ENCODE results near the gene AUTS2. TPM values are rescaled to one million over a fixed set of nuclear protein-coding genes. Genes with fewer than 3 reads are reported as not detected.

AUTS2 gene
- total and polyA plus RNA-seq, 11 donors, result 3.4 to 14.0 (median 7.3) TPM

DNA sequence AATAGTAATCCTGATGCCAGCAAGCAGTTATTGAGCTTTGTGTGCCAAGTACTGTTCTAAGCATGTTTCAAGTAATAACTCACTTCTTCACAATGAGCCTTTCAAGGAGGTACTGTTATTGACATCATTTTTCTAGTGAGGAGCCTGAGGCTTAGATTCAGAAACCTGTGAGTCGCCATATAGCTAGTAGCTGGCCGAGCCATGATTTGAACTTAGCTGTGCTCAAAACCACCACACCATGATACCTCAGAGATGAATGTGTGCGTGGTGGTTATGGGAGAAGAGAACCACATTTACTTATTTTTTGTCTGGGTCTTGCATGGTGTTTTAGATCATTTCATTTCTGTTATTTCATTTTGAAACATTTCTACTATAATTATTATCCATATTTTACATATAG, 578.9 kb downstream of the AUTS2 start:
- TF ChIP-seq CTCF (IDR thresholded peaks at IDR 0.05) (no peak), POLR2A (IDR thresholded peaks at IDR 0.05) (no peak)
- Histone ChIP-seq H3K4me3 (no peak overlapping the region), H3K27ac (no peak overlapping the region), H3K36me3 (no peaks in the 10 kb centered on the region), H3K9me3 (peaks cover 0 to 8% (median 0%) of the 10 kb centered on the region in 12 donors), H3K27me3 (peaks cover 0 to 10% (median 0%) of the 10 kb centered on the region in 9 donors), H3K4me1 (no peaks in the 10 kb centered on the region)
- ATAC-seq (no peak), DNase-seq (no peak)
- intact Hi-C loops (cut with DNase I), result no loop called here
- 92 to 98% (median 96%) methylated on average over 3 of the region's 3 CpGs for WGBS, 4 donors

- intact Hi-C loops (cut with DNase I), result no loop called here
Observed at GRCh38 chr7:70178211-70178610, 579.9 kb downstream of the AUTS2 start.

DNA sequence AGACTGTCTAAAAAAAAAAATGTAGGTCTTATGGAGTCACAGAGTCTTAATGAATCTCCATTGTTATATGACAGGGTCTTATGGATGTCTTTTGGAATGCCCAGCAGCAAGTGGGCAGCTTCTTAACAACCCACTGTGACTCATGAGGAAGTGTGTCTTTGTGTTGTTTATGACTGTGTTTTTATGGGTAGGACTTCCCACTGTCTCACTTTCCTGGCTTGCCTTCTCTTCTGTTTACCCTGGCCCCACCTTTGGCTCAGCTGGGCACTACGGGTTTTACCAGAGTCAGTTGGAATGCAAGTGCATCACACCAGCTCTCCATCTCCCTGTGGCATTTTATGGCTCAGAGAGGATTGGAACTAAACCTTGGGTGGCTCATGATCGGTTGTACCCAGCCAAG, 580.5 kb downstream of the AUTS2 start:
- H3K36me3 ChIP-seq, result no peaks in the 10 kb centered on the region
- no peak for DNase-seq
- intact Hi-C loops (cut with DNase I), result no loop called here
- no peak overlapping the region for H3K4me3 ChIP-seq
- H3K27ac ChIP-seq, result no peak overlapping the region
- peaks cover 0 to 10% (median 0%) of the 10 kb centered on the region in 9 donors for H3K27me3 ChIP-seq
- peak in 2 of 4 donors; percentile 13 to 26 for ATAC-seq
- H3K4me1 ChIP-seq, result no peaks in the 10 kb centered on the region
- no peak for TF ChIP-seq CTCF (IDR thresholded peaks at IDR 0.05)
- no peak for TF ChIP-seq POLR2A (IDR thresholded peaks at IDR 0.05)
- peaks cover 0 to 8% (median 0%) of the 10 kb centered on the region in 12 donors for H3K9me3 ChIP-seq
- WGBS, 4 donors, result 82 to 92% (median 87%) methylated on average over 2 of the region's 2 CpGs

More at GRCh38 chr7:70178211-70178610, 579.9 kb downstream of the AUTS2 start:
- no peak for DNase-seq
- Histone ChIP-seq H3K4me3 (no peak overlapping the region), H3K36me3 (no peaks in the 10 kb centered on the region), H3K27ac (no peak overlapping the region), H3K4me1 (no peaks in the 10 kb centered on the region), H3K9me3 (peaks cover 0 to 8% (median 0%) of the 10 kb centered on the region in 12 donors), H3K27me3 (peaks cover 0 to 10% (median 0%) of the 10 kb centered on the region in 9 donors)
- WGBS, 4 donors, result 87 to 97% (median 95%) methylated on average over 2 of the region's 2 CpGs
- TF ChIP-seq CTCF (IDR thresholded peaks at IDR 0.05) (no peak), POLR2A (IDR thresholded peaks at IDR 0.05) (no peak)
- no peak for ATAC-seq

GRCh38 chr7:70182521-70182920, 584.2 kb downstream of the AUTS2 start:
- Histone ChIP-seq H3K27ac (no peak overlapping the region), H3K36me3 (no peaks in the 10 kb centered on the region), H3K4me3 (no peak overlapping the region), H3K4me1 (no peaks in the 10 kb centered on the region), H3K9me3 (no peaks in the 10 kb centered on the region), H3K27me3 (no peaks in the 10 kb centered on the region)
- TF ChIP-seq POLR2A (IDR thresholded peaks at IDR 0.05), result no peak
- no peak for TF ChIP-seq CTCF (IDR thresholded peaks at IDR 0.05)
- no peak for ATAC-seq
- DNase-seq, result no peak
- WGBS, 4 donors, result 90 to 94% (median 92%) methylated on average over 4 of the region's 4 CpGs
- intact Hi-C loops (cut with DNase I), result loop anchor here in 1 of 10 donors (10.0 kb wide), 1 partner anchor 512 kb away; no protein-coding TSS in a partner anchor
